Measurements from ENCODE around the gene SMAD5. TPM values are rescaled to one million over a fixed set of nuclear protein-coding genes. Genes with fewer than 3 reads are reported as not detected.

The SMAD5 gene
- total RNA-seq, 1 donor = 88.7 TPM

DNA sequence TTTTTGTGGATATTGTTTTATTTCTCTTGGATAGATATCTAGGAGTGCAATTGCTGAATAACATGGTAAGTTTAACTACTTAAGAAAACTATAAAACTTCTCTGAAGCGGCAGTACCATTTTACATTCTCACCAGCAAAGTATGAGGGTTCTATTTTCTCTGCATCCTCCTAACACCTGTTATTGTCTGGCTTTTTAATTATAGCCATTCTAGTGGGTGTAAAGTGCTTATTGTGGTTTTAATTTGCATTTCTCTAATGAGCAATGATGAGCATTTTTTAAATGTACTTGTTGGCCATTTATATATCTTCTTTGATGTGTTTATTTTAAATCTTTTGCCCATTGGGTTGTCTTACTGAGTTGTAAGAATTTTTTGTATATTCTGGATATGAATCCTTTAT lies 31.6 kb downstream of the SMAD5 start:
- TF ChIP-seq, protein P1, sequence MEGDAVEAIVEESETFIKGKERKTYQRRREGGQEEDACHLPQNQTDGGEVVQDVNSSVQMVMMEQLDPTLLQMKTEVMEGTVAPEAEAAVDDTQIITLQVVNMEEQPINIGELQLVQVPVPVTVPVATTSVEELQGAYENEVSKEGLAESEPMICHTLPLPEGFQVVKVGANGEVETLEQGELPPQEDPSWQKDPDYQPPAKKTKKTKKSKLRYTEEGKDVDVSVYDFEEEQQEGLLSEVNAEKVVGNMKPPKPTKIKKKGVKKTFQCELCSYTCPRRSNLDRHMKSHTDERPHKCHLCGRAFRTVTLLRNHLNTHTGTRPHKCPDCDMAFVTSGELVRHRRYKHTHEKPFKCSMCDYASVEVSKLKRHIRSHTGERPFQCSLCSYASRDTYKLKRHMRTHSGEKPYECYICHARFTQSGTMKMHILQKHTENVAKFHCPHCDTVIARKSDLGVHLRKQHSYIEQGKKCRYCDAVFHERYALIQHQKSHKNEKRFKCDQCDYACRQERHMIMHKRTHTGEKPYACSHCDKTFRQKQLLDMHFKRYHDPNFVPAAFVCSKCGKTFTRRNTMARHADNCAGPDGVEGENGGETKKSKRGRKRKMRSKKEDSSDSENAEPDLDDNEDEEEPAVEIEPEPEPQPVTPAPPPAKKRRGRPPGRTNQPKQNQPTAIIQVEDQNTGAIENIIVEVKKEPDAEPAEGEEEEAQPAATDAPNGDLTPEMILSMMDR (IDR thresholded peaks at IDR 0.05; ENCODE audit: insufficient read depth, low read length) = no peak
- H3K4me3 ChIP-seq (ENCODE audit: low read depth, low read length) = no peak overlapping the region
- no peak for DNase-seq (ENCODE audit: low read depth)

DNA sequence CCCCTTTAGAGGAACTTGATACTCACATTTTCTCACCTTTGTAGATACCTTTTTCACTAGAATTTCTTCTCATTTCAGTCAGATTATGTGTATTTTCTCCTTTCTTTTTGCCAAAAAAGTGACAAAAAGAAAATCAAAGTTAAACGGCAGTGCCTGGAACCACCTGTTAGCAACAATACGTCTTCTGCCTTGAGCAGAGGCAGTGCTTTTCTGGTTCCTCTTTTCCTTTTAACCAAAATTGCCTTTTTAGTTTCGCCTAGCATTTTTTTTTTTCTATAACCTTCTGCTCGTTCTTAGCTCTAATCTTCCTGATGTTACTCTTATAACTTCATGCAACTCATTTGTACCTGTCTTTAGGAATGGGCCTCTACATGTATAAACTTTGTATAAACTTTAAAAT lies 34.3 kb downstream of the SMAD5 start:
- H3K4me3 ChIP-seq (ENCODE audit: low read depth, low read length) = no peak overlapping the region
- DNase-seq (ENCODE audit: low read depth) = no peak
- TF ChIP-seq, protein P1 (IDR thresholded peaks at IDR 0.05; ENCODE audit: insufficient read depth, low read length) = no peak

DNA sequence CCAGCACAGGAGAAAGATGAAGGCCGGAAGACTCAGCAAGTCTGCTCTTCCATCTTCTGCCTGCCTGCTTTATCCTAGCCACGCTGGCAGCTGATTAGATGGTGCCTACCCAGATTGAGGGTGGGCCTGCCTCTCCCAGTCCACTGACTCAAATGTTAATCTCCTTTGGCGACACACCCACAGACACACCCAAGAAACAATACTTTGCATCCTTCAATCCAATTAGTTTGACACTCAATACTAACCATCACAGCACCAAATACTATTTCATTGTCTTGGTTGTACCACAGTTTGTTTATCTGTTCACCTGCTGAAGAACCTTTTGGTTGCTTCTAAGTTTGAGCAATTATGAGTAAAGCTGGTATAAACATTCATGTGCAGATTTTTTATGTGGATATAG lies 36.6 kb downstream of the SMAD5 start:
- TF ChIP-seq, protein P1 (IDR thresholded peaks at IDR 0.05; ENCODE audit: insufficient read depth, low read length) = no peak
- no peak overlapping the region for H3K4me3 ChIP-seq (ENCODE audit: low read depth, low read length)
- DNase-seq (ENCODE audit: low read depth) = no peak

DNA sequence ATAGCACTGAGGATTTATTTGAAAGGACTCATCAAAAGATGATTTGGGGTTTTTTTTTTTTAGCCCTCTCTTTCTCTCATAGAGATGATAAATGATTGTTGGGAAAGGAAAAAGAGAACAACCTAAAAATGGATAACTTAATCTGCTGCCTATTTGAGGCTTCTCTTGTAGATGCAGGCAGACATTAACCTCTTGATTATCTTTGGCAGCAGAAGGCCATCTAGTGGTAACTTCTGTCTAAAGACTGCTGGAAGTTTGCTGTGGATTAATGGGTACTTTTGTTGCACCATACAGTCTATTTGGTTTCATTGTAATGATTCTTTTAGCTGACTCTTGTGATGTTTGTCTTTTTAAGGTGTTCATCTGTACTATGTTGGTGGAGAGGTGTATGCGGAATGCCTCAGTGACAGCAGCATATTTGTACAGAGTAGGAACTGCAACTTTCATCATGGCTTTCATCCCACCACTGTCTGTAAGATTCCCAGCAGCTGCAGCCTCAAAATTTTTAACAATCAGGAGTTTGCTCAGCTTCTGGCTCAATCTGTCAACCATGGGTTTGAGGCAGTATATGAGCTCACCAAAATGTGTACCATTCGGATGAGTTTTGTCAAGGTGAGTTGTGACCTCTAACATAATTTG lies 41.5 kb downstream of the SMAD5 start:
- TF ChIP-seq, protein P1 (IDR thresholded peaks at IDR 0.05; ENCODE audit: insufficient read depth, low read length) = peak; percentile 76
- peak; percentile 81 for DNase-seq (ENCODE audit: low read depth)
- no peak overlapping the region for H3K4me3 ChIP-seq (ENCODE audit: low read depth, low read length)

DNA sequence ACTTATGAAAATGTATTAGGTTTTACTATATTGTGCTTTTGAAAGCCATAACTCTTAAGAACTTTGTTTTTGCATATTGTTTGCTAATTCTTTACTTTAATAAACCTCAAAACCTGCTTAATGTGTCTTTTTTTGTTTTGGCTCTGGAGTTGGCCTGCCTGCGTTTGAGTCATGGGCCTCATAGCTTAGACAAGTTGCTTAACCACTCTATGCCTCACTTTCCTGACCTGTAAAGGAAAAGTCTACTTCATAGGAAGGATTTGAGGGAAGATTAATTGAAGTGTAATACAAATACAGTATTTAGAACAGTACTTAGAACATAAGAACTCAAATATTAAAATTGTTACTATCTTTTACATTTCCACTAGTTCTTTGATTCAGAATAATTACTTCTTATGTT lies 50.0 kb downstream of the SMAD5 start:
- DNase-seq (ENCODE audit: low read depth) = peak; percentile 32
- no peak overlapping the region for H3K4me3 ChIP-seq (ENCODE audit: low read depth, low read length)
- TF ChIP-seq, protein P1 (IDR thresholded peaks at IDR 0.05; ENCODE audit: insufficient read depth, low read length) = no peak

DNA sequence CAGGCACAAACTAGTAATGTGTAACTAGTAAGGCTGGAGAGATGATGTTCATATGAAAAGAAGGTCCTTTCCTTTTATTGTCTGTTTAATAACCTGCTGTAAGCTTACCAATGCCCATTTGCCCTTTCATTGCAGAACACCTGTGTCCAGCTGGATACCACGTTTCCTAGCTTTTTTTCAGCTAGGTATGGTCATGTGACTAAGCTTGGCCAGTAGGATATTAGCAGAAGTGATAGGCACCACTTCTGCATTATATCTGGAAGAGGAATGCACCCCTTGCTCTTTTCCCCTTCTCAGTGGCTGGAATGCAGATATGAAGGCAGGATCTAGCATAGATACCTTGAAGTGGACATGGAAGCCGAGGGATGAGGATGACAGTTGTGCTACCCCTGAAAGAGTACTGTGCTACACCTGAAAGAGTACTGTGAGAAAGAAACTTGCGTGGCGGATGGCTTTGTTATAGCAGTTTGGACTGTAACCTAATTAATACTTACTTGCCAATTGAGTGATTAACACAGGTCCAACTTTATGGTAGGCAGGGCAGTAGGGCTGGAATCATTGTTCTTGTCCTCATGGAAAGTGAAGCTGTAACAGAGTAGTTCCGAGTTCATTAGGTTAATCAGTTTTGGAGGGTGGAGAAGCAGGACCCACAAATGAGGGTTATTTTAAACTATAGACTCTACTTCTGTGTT lies 53.5 kb downstream of the SMAD5 start:
- no peak overlapping the region for H3K4me3 ChIP-seq (ENCODE audit: low read depth, low read length)
- TF ChIP-seq, protein P1 (IDR thresholded peaks at IDR 0.05; ENCODE audit: insufficient read depth, low read length) = no peak
- no peak for DNase-seq (ENCODE audit: low read depth)

Measured in fibroblast of the aortic adventitia (primary cell).